HUES48 (cell line): ENCODE data around the gene ZNF346.
"Not testable (repeated sequence)": the region's sequence is repeated elsewhere in the genome, so short reads cannot be mapped to it uniquely, and the experiment has no call there.

Source experiments
- H3K27ac ChIP-seq: one replicate; pipeline ENCODE4 v1.7.0; 2013; ENCODE audit warnings: low read depth, low read length, inconsistent platforms
- H3K27me3 ChIP-seq: 2 replicates; pipeline ENCODE4 v1.6.1; 2013; ENCODE audit warnings: mild to moderate bottlenecking, low read length; ENCODE audit not compliant: control insufficient read depth, insufficient read depth
- H3K36me3 ChIP-seq: 2 replicates; pipeline ENCODE4 v1.6.1; 2013; ENCODE audit warnings: low read length; ENCODE audit not compliant: control insufficient read depth, insufficient read depth
- H3K4me1 ChIP-seq: 2 replicates; pipeline ENCODE4 v1.6.1; 2013; ENCODE audit warnings: mild to moderate bottlenecking, low read length; ENCODE audit not compliant: control insufficient read depth, insufficient read depth
- H3K4me3 ChIP-seq: 2 replicates; pipeline ENCODE4 v1.5.1; 2013; ENCODE audit warnings: mild to moderate bottlenecking, low read depth, low read length
- H3K9ac ChIP-seq: 2 replicates; pipeline ENCODE4 v1.6.1; 2013; ENCODE audit warnings: mild to moderate bottlenecking, low read depth, low read length, moderate library complexity
- H3K9me3 ChIP-seq: 2 replicates; pipeline ENCODE4 v1.6.1; 2013; ENCODE audit warnings: low read length; ENCODE audit not compliant: control insufficient read depth, insufficient read depth

ZNF346 gene

GRCh38 chr5:177036921-177037320 lies 14.4 kb downstream of the ZNF346 start:
- Histone ChIP-seq H3K36me3 (peaks cover 15% of the 10 kb centered on the region), H3K27ac (peak overlapping the region; percentile 59), H3K4me3 (no peak overlapping the region), H3K9ac (no peak overlapping the region), H3K4me1 (peaks cover 11% of the 10 kb centered on the region), H3K27me3 (no peaks in the 10 kb centered on the region), H3K9me3 (no peaks in the 10 kb centered on the region)

- H3K36me3 ChIP-seq = peaks cover 48% of the 10 kb centered on the region
These were observed 18.4 kb downstream of the ZNF346 start for GRCh38 chr5:177040814-177041420.

GRCh38 chr5:177041936-177042335 lies 19.4 kb downstream of the ZNF346 start:
- Histone ChIP-seq H3K27ac (no peak overlapping the region), H3K27me3 (no peaks in the 10 kb centered on the region), H3K9ac (no peak overlapping the region), H3K9me3 (no peaks in the 10 kb centered on the region), H3K36me3 (peaks cover 57% of the 10 kb centered on the region), H3K4me1 (no peaks in the 10 kb centered on the region), H3K4me3 (no peak overlapping the region)

More at GRCh38 chr5:177040814-177041420, 18.4 kb downstream of the ZNF346 start:
- no peaks in the 10 kb centered on the region for H3K9me3 ChIP-seq
- H3K27me3 ChIP-seq = no peaks in the 10 kb centered on the region
- no peak overlapping the region for H3K27ac ChIP-seq
- no peak overlapping the region for H3K9ac ChIP-seq
- no peak overlapping the region for H3K4me3 ChIP-seq
- H3K4me1 ChIP-seq = peaks cover 9% of the 10 kb centered on the region

- Histone ChIP-seq H3K27me3 (no peaks in the 10 kb centered on the region), H3K36me3 (peaks cover 67% of the 10 kb centered on the region), H3K9ac (no peak overlapping the region), H3K4me3 (no peak overlapping the region), H3K4me1 (no peaks in the 10 kb centered on the region), H3K27ac (no peak overlapping the region), H3K9me3 (no peaks in the 10 kb centered on the region)
These were observed 20.6 kb downstream of the ZNF346 start for GRCh38 chr5:177043114-177043513.

- Histone ChIP-seq H3K27me3 (no peaks in the 10 kb centered on the region), H3K9me3 (no peaks in the 10 kb centered on the region), H3K36me3 (peaks cover 73% of the 10 kb centered on the region)
These were observed 21.5 kb downstream of the ZNF346 start for GRCh38 chr5:177043958-177044357.

GRCh38 chr5:177044641-177045040 lies 22.1 kb downstream of the ZNF346 start:
- no peak overlapping the region for H3K27ac ChIP-seq
- H3K27me3 ChIP-seq = no peaks in the 10 kb centered on the region
- no peaks in the 10 kb centered on the region for H3K4me1 ChIP-seq
- H3K9ac ChIP-seq = no peak overlapping the region
- no peak overlapping the region for H3K4me3 ChIP-seq
- H3K9me3 ChIP-seq = no peaks in the 10 kb centered on the region
- peaks cover 80% of the 10 kb centered on the region for H3K36me3 ChIP-seq

More at GRCh38 chr5:177043958-177044357, 21.5 kb downstream of the ZNF346 start:
- no peak overlapping the region for H3K4me3 ChIP-seq
- H3K4me1 ChIP-seq = no peaks in the 10 kb centered on the region
- H3K9ac ChIP-seq = no peak overlapping the region
- no peak overlapping the region for H3K27ac ChIP-seq

- H3K36me3 ChIP-seq = peaks cover 82% of the 10 kb centered on the region
These were observed 23.1 kb downstream of the ZNF346 start for GRCh38 chr5:177045631-177046030.

GRCh38 chr5:177048531-177048930 lies 26.0 kb downstream of the ZNF346 start:
- H3K27ac ChIP-seq, H3K27me3 ChIP-seq, H3K4me3 ChIP-seq, H3K4me1 ChIP-seq, H3K9ac ChIP-seq, H3K9me3 ChIP-seq: not testable (repeated sequence)
- H3K36me3 ChIP-seq = peaks cover 74% of the 10 kb centered on the region

More at GRCh38 chr5:177045631-177046030, 23.1 kb downstream of the ZNF346 start:
- H3K4me1 ChIP-seq = no peaks in the 10 kb centered on the region
- H3K27ac ChIP-seq = no peak overlapping the region
- no peak overlapping the region for H3K9ac ChIP-seq
- H3K27me3 ChIP-seq = no peaks in the 10 kb centered on the region
- H3K4me3 ChIP-seq = no peak overlapping the region
- H3K9me3 ChIP-seq = no peaks in the 10 kb centered on the region

GRCh38 chr5:177049285-177049684 lies 26.8 kb downstream of the ZNF346 start:
- Histone ChIP-seq H3K36me3 (peaks cover 70% of the 10 kb centered on the region), H3K9ac (no peak overlapping the region), H3K4me3 (no peak overlapping the region), H3K4me1 (no peaks in the 10 kb centered on the region), H3K9me3 (no peaks in the 10 kb centered on the region), H3K27ac (no peak overlapping the region), H3K27me3 (no peaks in the 10 kb centered on the region)

- Histone ChIP-seq H3K27me3 (no peaks in the 10 kb centered on the region), H3K4me3 (no peak overlapping the region), H3K27ac (no peak overlapping the region), H3K9me3 (no peaks in the 10 kb centered on the region), H3K4me1 (no peaks in the 10 kb centered on the region), H3K36me3 (peaks cover 30% of the 10 kb centered on the region), H3K9ac (no peak overlapping the region)
These were observed 42.2 kb downstream of the ZNF346 start for GRCh38 chr5:177064500-177065277.

- Histone ChIP-seq H3K27me3 (no peaks in the 10 kb centered on the region), H3K36me3 (peaks cover 28% of the 10 kb centered on the region)
These were observed 43.0 kb downstream of the ZNF346 start for GRCh38 chr5:177065491-177065890.

More at GRCh38 chr5:177065491-177065890, 43.0 kb downstream of the ZNF346 start:
- Histone ChIP-seq H3K9ac (no peak overlapping the region), H3K9me3 (no peaks in the 10 kb centered on the region), H3K4me1 (no peaks in the 10 kb centered on the region), H3K4me3 (no peak overlapping the region), H3K27ac (no peak overlapping the region)
